Stomach (tissue), 19 donors: ENCODE measurements around the gene FARSB. TPM values are rescaled to one million over a fixed set of nuclear protein-coding genes. Genes with fewer than 3 reads are reported as not detected.

Experiments
- DNase-seq, 2 donors: peaks; one replicate each; pipeline versions ENCODE4 v3.0.0 to v3.0.0-alpha.2; 2013 to 2019
- H3K27ac ChIP-seq, 5 donors: fragments of 200-600 bp in 4 of 5; sonication (generic) in 4 of 5; one replicate each; pipeline ENCODE4 v1.5.1; 2013 to 2019; ENCODE audit warnings: mild to moderate bottlenecking in 1 of 5, moderate library complexity in 1 of 5
- H3K27me3 ChIP-seq, 3 donors: fragments of 200-600 bp; sonication (generic); one replicate each; pipeline ENCODE4 v1.5.1; 2017 to 2019; ENCODE audit warnings: mixed run types in 1 of 3
- H3K36me3 ChIP-seq, 4 donors: fragments of 200-600 bp; sonication (generic); 1 replicate in 3 of 4; 2 replicates in 1 of 4; pipeline ENCODE4 v1.5.1; 2016 to 2019
- H3K4me1 ChIP-seq, 4 donors: fragments of 200-600 bp; sonication (generic); one replicate each; pipeline ENCODE4 v1.5.1; 2016 to 2019
- H3K4me3 ChIP-seq, 4 donors: fragments of 200-600 bp; sonication (generic) in 3 of 4; one replicate each; pipeline ENCODE4 v1.5.1; 2016 to 2019; ENCODE audit warnings: mild to moderate bottlenecking in 1 of 4
- H3K9me3 ChIP-seq, 4 donors: fragments of 200-600 bp; sonication (generic); one replicate each; pipeline ENCODE4 v1.5.1; 2016 to 2019
- CTCF ChIP-seq, 7 experiments: fragments of 450-650 bp in 4 of 7; fragments of 200-600 bp in 3 of 7; sonication (generic) in 3 of 7; IDR thresholded peaks; one replicate each; pipeline ENCODE4 v1.5.1; 2016 to 2019; ENCODE audit warnings: antibody characterized with exemption in 7 of 7, control low read depth in 2 of 7, mild to moderate bottlenecking in 1 of 7
- EP300 ChIP-seq: sonication (generic); formaldehyde crosslinking; IDR thresholded peaks from one replicate; pipeline ENCODE4 v1.6.1; 2017; ENCODE audit warnings: antibody characterized with exemption
- POLR2A ChIP-seq, 4 donors: fragments of 450-650 bp; IDR thresholded peaks; one replicate each; pipeline ENCODE4 v1.6.1; 2016; ENCODE audit warnings: antibody characterized with exemption in 4 of 4, control low read depth in 2 of 4, mild to moderate bottlenecking in 1 of 4, moderate library complexity in 1 of 4
- POLR2AphosphoS5 ChIP-seq, 3 donors: sonication (generic); formaldehyde crosslinking; IDR thresholded peaks; one replicate each; pipeline ENCODE4 v1.6.1; 2016; ENCODE audit warnings: antibody characterized with exemption in 3 of 3
- WGBS, 5 donors: extraction: QIAGEN DNeasy Blood & Tissue Kit in 3 of 5; methylation state at CpG; one replicate each; pipeline versions ENCODE4 v1.1.5 to v1.1.7; 2013 to 2018; 5-methylcytosine and 5-hydroxymethylcytosine counted together
- intact Hi-C: fragments of 100-400 bp; cut with DNase I; formaldehyde crosslinking; loops from one replicate; pipeline ENCODE4 v1.15.1; 2023; ENCODE audit warnings: low total_unique reads
- long read RNA-seq, 10 donors: transcript quantifications; one replicate each; lab custom pipeline, GENCODE V29; 2026
- polyA plus RNA-seq, 3 donors: library from polyadenylated mRNA; stranded (reverse); fragments of 200-250 nt; gene quantifications; one replicate each; pipeline ENCODE4 v1.2.3, GENCODE V29; 2013
- total RNA-seq, 5 donors: library from RNA; depleted of rRNA; stranded (reverse); fragments of >200 nt; gene quantifications; one replicate each; pipeline versions ENCODE4 v1.1.0 to v1.2.3, GENCODE V29; 2014 to 2016
- donor health status: healthy with polysubstance abuse.
- donor health status: Bipolar disorder and iron deficiency.
- donor health status: healthy.

Gene FARSB
- total RNA-seq (10 to 100 TPM in 2 of 5 donors, 1 to 10 TPM in 3; 1.4 to 26.3 (median 5.8) TPM), polyA plus RNA-seq (10 to 100 TPM; 15.1 to 17.5 (median 17.3) TPM)
- long read RNA-seq, donor 1, partial matches to known transcripts = 0 of 2 reads
- long read RNA-seq, donor 1, other reads (novel, unspliced or antisense) = 0 of 2 reads
- long read RNA-seq, donor 2, partial matches to known transcripts = 0 of 2 reads
- long read RNA-seq, donor 2, other reads (novel, unspliced or antisense) = 0 of 2 reads
- long read RNA-seq, donor 3, transcript FARSB-201 (17 exons, 3,369 nt) = major isoform, 5 of 5 reads
- long read RNA-seq, donor 3, partial matches to known transcripts = 0 of 5 reads
- long read RNA-seq, donor 3, other reads (novel, unspliced or antisense) = 0 of 5 reads
- long read RNA-seq, donor 4 = 0 reads
- long read RNA-seq, donor 5, partial matches to known transcripts = 5 of 9 reads
- long read RNA-seq, donor 5, other reads (novel, unspliced or antisense) = 0 of 9 reads
- long read RNA-seq, donor 6 = 0 reads
- long read RNA-seq, donor 7, transcript FARSB-201 (17 exons, 3,369 nt) = major isoform, 6 of 6 reads
- long read RNA-seq, donor 7, partial matches to known transcripts = 0 of 6 reads
- long read RNA-seq, donor 7, other reads (novel, unspliced or antisense) = 0 of 6 reads
- long read RNA-seq, donor 8, transcript FARSB-201 (17 exons, 3,369 nt) = major isoform, 6 of 6 reads
- long read RNA-seq, donor 8, partial matches to known transcripts = 0 of 6 reads
- long read RNA-seq, donor 8, other reads (novel, unspliced or antisense) = 0 of 6 reads
- long read RNA-seq, donor 9, partial matches to known transcripts = 9 of 12 reads
- long read RNA-seq, donor 9, other reads (novel, unspliced or antisense) = 0 of 12 reads
- long read RNA-seq, donor 10, partial matches to known transcripts = 0 of 2 reads
- long read RNA-seq, donor 10, other reads (novel, unspliced or antisense) = 0 of 2 reads

- no peaks in the 10 kb centered on the region for H3K27me3 ChIP-seq
- WGBS, 5 donors = 0% methylated on average over 31 to 45 of the region's 45 CpGs
- H3K4me3 ChIP-seq = peak within 1 kb of the TSS; percentile 71 to 98 (median 89)
- intact Hi-C loops = no loop called here
- no peaks in the 10 kb centered on the region for H3K36me3 ChIP-seq
- peak; percentile 96 to 98 for DNase-seq
- TF ChIP-seq POLR2AphosphoS5 (IDR thresholded peaks at IDR 0.05) (peak; percentile 57 to 90 (median 87)), EP300 (no peak), CTCF (IDR thresholded peaks at IDR 0.05) (peak in 1 of 7 experiments; percentile 17)
- H3K4me1 ChIP-seq = peaks cover 16 to 51% (median 36%) of the 10 kb centered on the region in 4 donors
- peak within 1 kb of the TSS; percentile 83 to 90 (median 89) for H3K27ac ChIP-seq
- no peaks in the 10 kb centered on the region for H3K9me3 ChIP-seq
Observed at GRCh38 chr2:222655787-222656525, at the start of gene FARSB. TSS of gene FARSB (minus strand) at chr2:222656092. CDS start at chr2:222656073, 19 bp downstream.

- peaks cover 16 to 47% (median 36%) of the 10 kb centered on the region in 4 donors for H3K4me1 ChIP-seq
- H3K4me3 ChIP-seq = no peak overlapping the region
- H3K9me3 ChIP-seq = no peaks in the 10 kb centered on the region
- H3K27me3 ChIP-seq = no peaks in the 10 kb centered on the region
- WGBS, 5 donors = 21 to 49% (median 31%) methylated on average over 3 of the region's 3 CpGs
- no peak for DNase-seq
- H3K27ac ChIP-seq = peak overlapping the region in 4 of 5 donors; percentile 17 to 66 (median 46)
- H3K36me3 ChIP-seq = no peaks in the 10 kb centered on the region
- intact Hi-C loops = no loop called here
- TF ChIP-seq POLR2A (IDR thresholded peaks at IDR 0.05) (no peak), POLR2AphosphoS5 (IDR thresholded peaks at IDR 0.05) (peak in 1 of 3 donors; percentile 9)
Observed at GRCh38 chr2:222703886-222704285, 48.0 kb upstream of the FARSB start.

- TF ChIP-seq POLR2AphosphoS5 (IDR thresholded peaks at IDR 0.05) = peak in 1 of 3 donors; percentile 13
- TF ChIP-seq EP300 = no peak
- 16 to 38% (median 19%) methylated on average over 2 of the region's 2 CpGs for WGBS, 5 donors
- Histone ChIP-seq H3K27ac (peak overlapping the region in 3 of 5 donors; percentile 17 to 66 (median 39)), H3K4me3 (no peak overlapping the region), H3K36me3 (no peaks in the 10 kb centered on the region), H3K27me3 (no peaks in the 10 kb centered on the region), H3K9me3 (no peaks in the 10 kb centered on the region), H3K4me1 (peaks cover 11 to 39% (median 30%) of the 10 kb centered on the region in 4 donors)
- intact Hi-C loops = no loop called here
- no peak for DNase-seq
Observed at GRCh38 chr2:222703091-222703490, 47.2 kb upstream of the FARSB start.

- H3K4me3 ChIP-seq = no peak overlapping the region
- H3K9me3 ChIP-seq = no peaks in the 10 kb centered on the region
- DNase-seq = no peak
- intact Hi-C loops = no loop called here
- 61 to 71% (median 69%) methylated on average over 5 of the region's 5 CpGs for WGBS, 5 donors
- no peaks in the 10 kb centered on the region for H3K27me3 ChIP-seq
- no peaks in the 10 kb centered on the region for H3K36me3 ChIP-seq
- H3K4me1 ChIP-seq = peaks cover 7 to 25% (median 18%) of the 10 kb centered on the region in 4 donors
- no peak overlapping the region for H3K27ac ChIP-seq
- TF ChIP-seq POLR2AphosphoS5 (IDR thresholded peaks at IDR 0.05) (no peak), POLR2A (IDR thresholded peaks at IDR 0.05) (no peak), CTCF (IDR thresholded peaks at IDR 0.05) (no peak), EP300 (no peak)
Observed at GRCh38 chr2:222701721-222702131, 45.8 kb upstream of the FARSB start.
